ENCODE data around the gene OPA1. TPM values are rescaled to one million over a fixed set of nuclear protein-coding genes. Genes with fewer than 3 reads are reported as not detected.

OPA1 gene
- total and polyA plus RNA-seq, 2 of the 13 experiments (the other 11 are each of a cell fraction or from before 2014, with no cell fraction given): 26.7 to 78.5 TPM

DNA sequence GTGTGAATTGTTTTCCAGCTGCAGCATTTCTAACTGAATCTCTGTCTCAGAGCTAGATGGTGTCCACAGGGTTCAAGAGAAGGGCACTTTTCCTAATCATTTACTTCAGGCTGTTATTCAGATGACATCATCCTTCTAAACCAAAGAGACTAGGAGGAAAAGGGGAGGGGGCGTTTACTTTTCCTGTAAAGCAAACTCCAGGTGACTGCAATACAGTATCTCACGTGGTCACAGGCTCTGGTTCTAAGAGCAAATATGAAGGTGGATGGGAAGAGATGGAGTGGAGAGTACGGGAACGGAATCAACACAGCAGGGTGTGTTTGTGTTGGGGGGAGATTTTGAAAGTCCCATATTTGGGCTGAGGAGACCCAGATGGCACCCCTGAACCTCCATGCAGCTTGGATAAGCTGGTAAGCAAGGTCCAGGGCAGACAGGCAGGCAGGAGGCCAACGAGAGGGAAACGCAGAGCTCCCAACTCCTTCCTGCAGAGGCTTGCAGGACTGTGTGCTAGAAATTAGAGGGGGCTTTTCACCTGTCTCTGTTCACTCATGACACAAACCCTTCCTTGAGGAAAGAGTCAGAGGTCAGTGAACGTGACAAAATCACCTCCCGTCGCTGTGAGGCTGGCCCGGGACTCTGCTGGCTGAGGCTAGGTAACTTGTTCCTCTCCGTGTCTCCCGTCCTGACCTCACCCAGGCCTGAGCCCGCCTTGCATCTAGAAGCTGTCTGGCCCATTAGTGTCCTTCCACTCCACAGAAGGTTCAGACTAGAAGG, 151.2 kb downstream of the OPA1 start (continued):
- TF ChIP-seq MED13 (CRISPR knock-in tag; IDR thresholded peaks at IDR 0.05): peak; percentile 86; the same call in 1 of the 2 replicates
- TF ChIP-seq, protein P1, sequence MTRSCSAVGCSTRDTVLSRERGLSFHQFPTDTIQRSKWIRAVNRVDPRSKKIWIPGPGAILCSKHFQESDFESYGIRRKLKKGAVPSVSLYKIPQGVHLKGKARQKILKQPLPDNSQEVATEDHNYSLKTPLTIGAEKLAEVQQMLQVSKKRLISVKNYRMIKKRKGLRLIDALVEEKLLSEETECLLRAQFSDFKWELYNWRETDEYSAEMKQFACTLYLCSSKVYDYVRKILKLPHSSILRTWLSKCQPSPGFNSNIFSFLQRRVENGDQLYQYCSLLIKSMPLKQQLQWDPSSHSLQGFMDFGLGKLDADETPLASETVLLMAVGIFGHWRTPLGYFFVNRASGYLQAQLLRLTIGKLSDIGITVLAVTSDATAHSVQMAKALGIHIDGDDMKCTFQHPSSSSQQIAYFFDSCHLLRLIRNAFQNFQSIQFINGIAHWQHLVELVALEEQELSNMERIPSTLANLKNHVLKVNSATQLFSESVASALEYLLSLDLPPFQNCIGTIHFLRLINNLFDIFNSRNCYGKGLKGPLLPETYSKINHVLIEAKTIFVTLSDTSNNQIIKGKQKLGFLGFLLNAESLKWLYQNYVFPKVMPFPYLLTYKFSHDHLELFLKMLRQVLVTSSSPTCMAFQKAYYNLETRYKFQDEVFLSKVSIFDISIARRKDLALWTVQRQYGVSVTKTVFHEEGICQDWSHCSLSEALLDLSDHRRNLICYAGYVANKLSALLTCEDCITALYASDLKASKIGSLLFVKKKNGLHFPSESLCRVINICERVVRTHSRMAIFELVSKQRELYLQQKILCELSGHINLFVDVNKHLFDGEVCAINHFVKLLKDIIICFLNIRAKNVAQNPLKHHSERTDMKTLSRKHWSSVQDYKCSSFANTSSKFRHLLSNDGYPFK (CRISPR knock-in tag; IDR thresholded peaks at IDR 0.05; ENCODE audit: borderline replicate concordance): peak; percentile 26; the same call in 1 of the 2 replicates
- TF ChIP-seq NFKB2 (CRISPR knock-in tag; IDR thresholded peaks at IDR 0.05; ENCODE audit: borderline replicate concordance): no peak
- TF ChIP-seq, protein P2, sequence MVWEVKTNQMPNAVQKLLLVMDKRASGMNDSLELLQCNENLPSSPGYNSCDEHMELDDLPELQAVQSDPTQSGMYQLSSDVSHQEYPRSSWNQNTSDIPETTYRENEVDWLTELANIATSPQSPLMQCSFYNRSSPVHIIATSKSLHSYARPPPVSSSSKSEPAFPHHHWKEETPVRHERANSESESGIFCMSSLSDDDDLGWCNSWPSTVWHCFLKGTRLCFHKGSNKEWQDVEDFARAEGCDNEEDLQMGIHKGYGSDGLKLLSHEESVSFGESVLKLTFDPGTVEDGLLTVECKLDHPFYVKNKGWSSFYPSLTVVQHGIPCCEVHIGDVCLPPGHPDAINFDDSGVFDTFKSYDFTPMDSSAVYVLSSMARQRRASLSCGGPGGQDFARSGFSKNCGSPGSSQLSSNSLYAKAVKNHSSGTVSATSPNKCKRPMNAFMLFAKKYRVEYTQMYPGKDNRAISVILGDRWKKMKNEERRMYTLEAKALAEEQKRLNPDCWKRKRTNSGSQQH (CRISPR knock-in tag; IDR thresholded peaks at IDR 0.05; ENCODE audit: low read depth): 0 out of 2 replicates have a peak, but pooled peaks have one; percentile 59
- no peak; the same call in 1 of the 2 replicates for TF ChIP-seq TP53 (CRISPR knock-in tag; conservative IDR thresholded peaks at IDR 0.05)
- TF ChIP-seq PAX8 (CRISPR knock-in tag; IDR thresholded peaks at IDR 0.05; ENCODE audit: borderline replicate concordance): no peak
- peak; percentile 53 for TF ChIP-seq PHF5A (CRISPR knock-in tag; IDR thresholded peaks at IDR 0.05; ENCODE audit: low read depth, unreplicated experiment)
- no peak for TF ChIP-seq BORCS8-MEF2B (CRISPR knock-in tag; IDR thresholded peaks at IDR 0.05)
- peak; percentile 58 to 95; a peak in 3 of 4 replicates for TF ChIP-seq EP300 (IDR thresholded peaks at IDR 0.05; ENCODE audit: low read depth in 2 of 2, low read length in 2 of 2)
- peak; percentile 85; the same call in 1 of the 2 replicates for TF ChIP-seq EP300 (CRISPR knock-in tag; IDR thresholded peaks at IDR 0.05; ENCODE audit: borderline replicate concordance)
- no peak; the same call in 1 of the 2 replicates for TF ChIP-seq ZNF670 (CRISPR knock-in tag; IDR thresholded peaks at IDR 0.05; ENCODE audit: borderline replicate concordance)
- TF ChIP-seq, protein P3, sequence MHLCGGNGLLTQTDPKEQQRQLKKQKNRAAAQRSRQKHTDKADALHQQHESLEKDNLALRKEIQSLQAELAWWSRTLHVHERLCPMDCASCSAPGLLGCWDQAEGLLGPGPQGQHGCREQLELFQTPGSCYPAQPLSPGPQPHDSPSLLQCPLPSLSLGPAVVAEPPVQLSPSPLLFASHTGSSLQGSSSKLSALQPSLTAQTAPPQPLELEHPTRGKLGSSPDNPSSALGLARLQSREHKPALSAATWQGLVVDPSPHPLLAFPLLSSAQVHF (CRISPR knock-in tag; IDR thresholded peaks at IDR 0.05): no peak
- TF ChIP-seq, protein P4, sequence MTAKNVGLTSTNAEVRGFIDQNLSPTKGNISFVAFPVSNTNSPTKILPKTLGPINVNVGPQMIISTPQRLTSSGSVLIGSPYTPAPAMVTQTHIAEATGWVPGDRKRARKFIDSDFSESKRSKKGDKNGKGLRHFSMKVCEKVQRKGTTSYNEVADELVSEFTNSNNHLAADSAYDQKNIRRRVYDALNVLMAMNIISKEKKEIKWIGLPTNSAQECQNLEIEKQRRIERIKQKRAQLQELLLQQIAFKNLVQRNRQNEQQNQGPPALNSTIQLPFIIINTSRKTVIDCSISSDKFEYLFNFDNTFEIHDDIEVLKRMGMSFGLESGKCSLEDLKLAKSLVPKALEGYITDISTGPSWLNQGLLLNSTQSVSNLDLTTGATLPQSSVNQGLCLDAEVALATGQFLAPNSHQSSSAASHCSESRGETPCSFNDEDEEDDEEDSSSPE (CRISPR knock-in tag; IDR thresholded peaks at IDR 0.05): peak; percentile 67; the same call in 1 of the 2 replicates
- no peak for TF ChIP-seq PAF1 (CRISPR knock-in tag; IDR thresholded peaks at IDR 0.05)
- TF ChIP-seq, protein P5, sequence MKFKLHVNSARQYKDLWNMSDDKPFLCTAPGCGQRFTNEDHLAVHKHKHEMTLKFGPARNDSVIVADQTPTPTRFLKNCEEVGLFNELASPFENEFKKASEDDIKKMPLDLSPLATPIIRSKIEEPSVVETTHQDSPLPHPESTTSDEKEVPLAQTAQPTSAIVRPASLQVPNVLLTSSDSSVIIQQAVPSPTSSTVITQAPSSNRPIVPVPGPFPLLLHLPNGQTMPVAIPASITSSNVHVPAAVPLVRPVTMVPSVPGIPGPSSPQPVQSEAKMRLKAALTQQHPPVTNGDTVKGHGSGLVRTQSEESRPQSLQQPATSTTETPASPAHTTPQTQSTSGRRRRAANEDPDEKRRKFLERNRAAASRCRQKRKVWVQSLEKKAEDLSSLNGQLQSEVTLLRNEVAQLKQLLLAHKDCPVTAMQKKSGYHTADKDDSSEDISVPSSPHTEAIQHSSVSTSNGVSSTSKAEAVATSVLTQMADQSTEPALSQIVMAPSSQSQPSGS (CRISPR knock-in tag; IDR thresholded peaks at IDR 0.05): peak; percentile 100
- TF ChIP-seq, protein P6, sequence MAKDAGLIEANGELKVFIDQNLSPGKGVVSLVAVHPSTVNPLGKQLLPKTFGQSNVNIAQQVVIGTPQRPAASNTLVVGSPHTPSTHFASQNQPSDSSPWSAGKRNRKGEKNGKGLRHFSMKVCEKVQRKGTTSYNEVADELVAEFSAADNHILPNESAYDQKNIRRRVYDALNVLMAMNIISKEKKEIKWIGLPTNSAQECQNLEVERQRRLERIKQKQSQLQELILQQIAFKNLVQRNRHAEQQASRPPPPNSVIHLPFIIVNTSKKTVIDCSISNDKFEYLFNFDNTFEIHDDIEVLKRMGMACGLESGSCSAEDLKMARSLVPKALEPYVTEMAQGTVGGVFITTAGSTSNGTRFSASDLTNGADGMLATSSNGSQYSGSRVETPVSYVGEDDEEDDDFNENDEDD (CRISPR knock-in tag; IDR thresholded peaks at IDR 0.05; ENCODE audit: borderline replicate concordance): no peak; the same call in 1 of the 2 replicates
- no peak for TF ChIP-seq TCF7L2 (IDR thresholded peaks at IDR 0.05; ENCODE audit: low read depth, low read length)
- TF ChIP-seq ARID2 (CRISPR knock-in tag; IDR thresholded peaks at IDR 0.05; ENCODE audit: borderline replicate concordance): no peak
